HepG2 (cell line): ENCODE data around the gene CAPRIN1. TPM values are rescaled to one million over a fixed set of nuclear protein-coding genes. Genes with fewer than 3 reads are reported as not detected.

ENCODE experiments used
- ATAC-seq: fragments of 200-7000 bp; cut with Tn5 transposase; 3 replicates; pipeline ENCODE4 v1.9.1; 2020; ENCODE audit warnings: mild to moderate bottlenecking, moderate library complexity
- BruUV-seq: library from RNA; stranded (reverse); fragments of 400-500 nt; replicated peaks from 2 replicates; lab custom pipeline; 2021; lab: Mats Ljungman, UMichigan
- CTCF ChIA-PET: fragments of 300-600 bp; formaldehyde crosslinking; extraction: SDS; loops from one replicate; lab custom pipeline; 2021; ENCODE audit warnings: low total read pairs, inconsistent platforms, low intra/inter-chr PET ratio; lab: Yijun Ruan, JAX
- POLR2A ChIA-PET: fragments of 350-600 bp; sonication (Branson Sonifier 250); formaldehyde crosslinking; loops from one replicate; lab custom pipeline; 2020; ENCODE audit warnings: antibody characterized with exemption, inconsistent platforms; lab: Yijun Ruan, JAX
- DNase-seq: peaks from one replicate; pipeline ENCODE4 v3.0.0-alpha.2; 2015; ENCODE audit warnings: low spot score
- FAIRE-seq: peaks from 3 replicates; lab custom pipeline; 2011; peaks lifted over from hg19 to GRCh38; lab: Jason Lieb, UNC
- H2AFZ ChIP-seq: one replicate; pipeline ENCODE4 v1.6.1; 2011; ENCODE audit warnings: low read length, inconsistent platforms
- H3K27ac ChIP-seq: fragments of 300-600 bp; 3 replicates; pipeline ENCODE4 v1.8.0; 2011; ENCODE audit warnings: mixed run types, mild to moderate bottlenecking, mixed read lengths, low read length, inconsistent platforms; ENCODE audit not compliant: insufficient read depth; ENCODE audit errors: extremely low read length
- H3K27me3 ChIP-seq, 2 experiments: fragments of 200-600 bp in 1 of 2; 2 replicates in 1 of 2; 3 replicates in 1 of 2; pipeline versions ENCODE4 v1.6.0 to v1.8.0; 2011; ENCODE audit warnings: low read length in 2 of 2, mild to moderate bottlenecking in 2 of 2, moderate library complexity in 2 of 2, inconsistent platforms in 1 of 2; ENCODE audit not compliant: insufficient read depth in 2 of 2, control insufficient read depth in 1 of 2
- H3K36me3 ChIP-seq, 2 experiments: fragments of 200-600 bp in 1 of 2; replicated peaks in 1 of 2; 2 replicates in 1 of 2; 3 replicates in 1 of 2; pipeline versions ENCODE4 v1.5.1 to v1.8.0; 2011; ENCODE audit warnings: low read length in 2 of 2, inconsistent platforms in 1 of 2; ENCODE audit not compliant: insufficient read depth in 2 of 2, control insufficient read depth in 1 of 2
- H3K4me1 ChIP-seq: 2 replicates; pipeline ENCODE4 v1.5.1; 2012; ENCODE audit warnings: low read length, inconsistent platforms; ENCODE audit not compliant: insufficient read depth
- H3K4me2 ChIP-seq: 2 replicates; pipeline ENCODE4 v1.6.0; 2011; ENCODE audit warnings: low read depth, low read length, inconsistent platforms
- H3K4me3 ChIP-seq, 3 experiments: fragments of 200-600 bp in 1 of 3; sonication (generic), shearing (Covaris generic) in 1 of 3; replicated peaks in 1 of 3; 2 replicates each; pipeline ENCODE4 v1.5.1; 2011 to 2016; ENCODE audit warnings: low read length in 3 of 3, inconsistent platforms in 2 of 3, low read depth in 2 of 3, mild to moderate bottlenecking in 2 of 3, control low read depth in 1 of 3, mixed read lengths in 1 of 3; ENCODE audit not compliant: insufficient read depth in 1 of 3
- H3K79me2 ChIP-seq: one replicate; pipeline ENCODE4 v1.6.1; 2011; ENCODE audit warnings: low read length, inconsistent platforms; ENCODE audit not compliant: insufficient read depth
- H3K9ac ChIP-seq: 2 replicates; pipeline ENCODE4 v1.6.0; 2011; ENCODE audit warnings: mild to moderate bottlenecking, low read depth, low read length, inconsistent platforms; ENCODE audit not compliant: insufficient read depth
- H3K9me3 ChIP-seq: 2 replicates; pipeline ENCODE4 v1.5.1; 2012; ENCODE audit warnings: mild to moderate bottlenecking, low read length
- H4K20me1 ChIP-seq: 2 replicates; pipeline ENCODE4 v1.6.0; 2011; ENCODE audit warnings: inconsistent platforms, mild to moderate bottlenecking, low read length, moderate library complexity; ENCODE audit not compliant: insufficient read depth
- CHCHD3 ChIP-seq: sonication (generic); formaldehyde crosslinking; IDR thresholded peaks from 2 replicates; pipeline ENCODE4 v1.8.0; 2022; ENCODE audit warnings: mild to moderate bottlenecking, missing genetic modification reagents, moderate library complexity
- CHD4 ChIP-seq: fragments of 200-600 bp; sonication (generic); IDR thresholded peaks from 2 replicates; pipeline ENCODE4 v1.7.0; 2017; ENCODE audit warnings: mild to moderate bottlenecking, low read length, borderline replicate concordance
- HDAC2 ChIP-seq: sonication (generic); formaldehyde crosslinking; IDR thresholded peaks from 2 replicates; pipeline ENCODE4 v1.4.0; 2020; ENCODE audit warnings: missing genetic modification reagents
- PHF8 ChIP-seq: sonication (generic); formaldehyde crosslinking; IDR thresholded peaks from 2 replicates; pipeline ENCODE4 v1.5.0; 2020; ENCODE audit warnings: missing genetic modification reagents
- POLR2G ChIP-seq: fragments of 200-400 bp; formaldehyde crosslinking; IDR thresholded peaks from 2 replicates; pipeline ENCODE4 v1.6.1; 2018; ENCODE audit warnings: mild to moderate bottlenecking, low read depth, low read length, moderate library complexity
- SOX6 ChIP-seq, 2 experiments: fragments of 450-650 bp in 1 of 2; sonication (generic) in 1 of 2; formaldehyde crosslinking in 1 of 2; IDR thresholded peaks; 2 replicates each; pipeline versions ENCODE4 v1.4.0 to v1.6.1; 2017 to 2020; ENCODE audit warnings: antibody characterized with exemption in 1 of 2, mild to moderate bottlenecking in 1 of 2, missing genetic modification reagents in 1 of 2
- TCF7 ChIP-seq: sonication (generic); IDR thresholded peaks from 2 replicates; pipeline ENCODE4 v1.6.1; 2016; ENCODE audit warnings: antibody characterized with exemption, low read depth
- ZNF142 ChIP-seq: sonication (generic); formaldehyde crosslinking; IDR thresholded peaks from 2 replicates; pipeline ENCODE4 v1.4.0; 2020; ENCODE audit warnings: missing genetic modification reagents
- ZNF317 ChIP-seq: sonication (generic); formaldehyde crosslinking; IDR thresholded peaks from 2 replicates; pipeline ENCODE4 v1.5.0; 2020; ENCODE audit warnings: mild to moderate bottlenecking, missing genetic modification reagents
- ZNF614 ChIP-seq: IDR thresholded peaks from 2 replicates; pipeline ENCODE4 v1.6.1; 2018; ENCODE audit warnings: missing biosample characterization, missing genetic modification reagents, inconsistent platforms, borderline replicate concordance
- ZNF615 ChIP-seq: sonication (generic); formaldehyde crosslinking; IDR thresholded peaks from 2 replicates; pipeline ENCODE4 v1.5.0; 2020; ENCODE audit warnings: mild to moderate bottlenecking, missing genetic modification reagents, borderline replicate concordance
- ZSCAN20 ChIP-seq: sonication (generic); formaldehyde crosslinking; IDR thresholded peaks from 2 replicates; pipeline ENCODE4 v1.4.0; 2020; ENCODE audit warnings: missing genetic modification reagents, mild to moderate bottlenecking, borderline replicate concordance
- WGBS: methylation state at CpG from one replicate; pipeline ENCODE4 v1.1.6; 2017; ENCODE audit warnings: low lambda C conversion rate; 5-methylcytosine and 5-hydroxymethylcytosine counted together
- in situ Hi-C: cut with HindIII; loops from 2 replicates; pipeline ENCODE4 v1.10.0; 2017; ENCODE audit warnings: low pct_unique_long_range_greater_than_20kb; ENCODE audit not compliant: extremely low pct_ligation_motif_present
- intact Hi-C: fragments of 100-400 bp; cut with micrococcal nuclease; formaldehyde crosslinking; loops from one replicate; pipeline ENCODE4 v1.10.0; 2022; ENCODE audit not compliant: unreplicated experiment
- polyA plus RNA-seq, 8 experiments: library from polyadenylated mRNA; depleted of rRNA in 3 of 8; stranded (reverse) in 7 of 8; unstranded in 1 of 8; fragments of >200 nt; fragmentation: Illumina TruSeq in 4 of 8; extraction: Trizol in 4 of 8; gene quantifications; 2 replicates each; pipeline versions ENCODE4 v1.2.1 to v1.2.3, GENCODE V29; 2011 to 2016; ENCODE audit warnings: low read depth in 4 of 8, missing spikeins in 1 of 8, mixed read lengths in 1 of 8; ENCODE audit not compliant: insufficient read depth in 1 of 8
- total RNA-seq, 5 experiments: library from RNA; depleted of rRNA; stranded (reverse); fragments of >200 nt; fragmentation: Illumina TruSeq; extraction: Trizol; gene quantifications; 2 replicates each; pipeline ENCODE4 v1.2.3, GENCODE V29; 2016; ENCODE audit warnings: low read depth in 1 of 5

Gene CAPRIN1
- total and polyA plus RNA-seq, 2 of the 13 experiments (the other 11 are each of a cell fraction or from before 2014, with no cell fraction given) = 114 to 162 TPM

DNA sequence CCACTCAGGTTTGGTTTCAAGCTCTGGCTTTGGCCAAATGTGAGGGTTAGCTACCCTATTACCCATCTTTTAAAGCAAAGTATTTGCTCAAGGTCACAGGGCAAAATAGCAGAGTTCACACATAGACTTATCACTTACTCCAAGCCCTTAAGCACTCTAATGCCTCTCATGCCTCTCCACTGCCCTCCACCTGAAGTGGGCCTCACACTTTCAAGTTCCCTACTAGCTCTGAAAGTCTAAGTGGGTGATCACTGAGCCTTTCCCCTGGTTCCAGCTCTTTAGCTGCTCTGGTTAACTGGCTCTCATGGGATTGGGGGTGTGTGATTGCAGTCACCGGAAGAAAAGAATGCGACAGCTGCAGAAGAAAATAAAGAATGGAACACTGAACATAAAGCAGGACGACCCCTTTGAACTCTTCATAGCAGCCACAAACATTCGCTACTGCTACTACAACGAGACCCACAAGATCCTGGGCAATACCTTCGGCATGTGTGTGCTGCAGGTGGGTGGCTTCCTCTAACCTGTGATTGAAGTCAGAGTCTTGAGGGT, 60.3 kb downstream of the CAPRIN1 start:
- Histone ChIP-seq H3K4me3 (no peak overlapping the region), H3K36me3 (peaks cover 35 to 84% of the 10 kb centered on the region in 2 experiments), H3K4me1 (peaks cover 15% of the 10 kb centered on the region), H2AFZ (no peak overlapping the region), H3K9me3 (no peaks in the 10 kb centered on the region), H3K27me3 (no peaks in the 10 kb centered on the region), H4K20me1 (no peaks in the 10 kb centered on the region), H3K4me2 (no peak overlapping the region), H3K27ac (no peak overlapping the region), H3K79me2 (peaks cover 28% of the 10 kb centered on the region), H3K9ac (no peak overlapping the region)
- DNase-seq (no peak), FAIRE-seq (no peak), ATAC-seq (no peak)
- POLR2A ChIA-PET = no interaction called here
- 98% methylated on average over 6 of the region's 6 CpGs for WGBS
- intact Hi-C loops (no loop called here), in situ Hi-C loops (no loop called here)
- BruUV-seq = no TSS peak
- CTCF ChIA-PET = no interaction called here
- no peak for TF ChIP-seq SOX6 (IDR thresholded peaks at IDR 0.05)
- TF ChIP-seq SOX6 (CRISPR knock-in tag; IDR thresholded peaks at IDR 0.05) = no peak
- TF ChIP-seq CHCHD3 (CRISPR knock-in tag) = no peak
- no peak for TF ChIP-seq TCF7
- TF ChIP-seq ZNF317 (CRISPR knock-in tag) = no peak
- no peak for TF ChIP-seq ZNF615 (CRISPR knock-in tag)
- TF ChIP-seq CHD4 = no peak
- TF ChIP-seq ZNF614 (CRISPR knock-in tag) = no peak
- no peak for TF ChIP-seq HDAC2
- TF ChIP-seq ZNF142 = no peak
- TF ChIP-seq PHF8 (CRISPR knock-in tag) = no peak
- TF ChIP-seq POLR2G = no peak
- TF ChIP-seq ZSCAN20 (CRISPR knock-in tag) = no peak
